HG02571 (cell line): Measurements from ENCODE around the gene NDUFC1.
"Not testable (repeated sequence)": the region's sequence is repeated elsewhere in the genome, so short reads cannot be mapped to it uniquely, and the experiment has no call there.

Source experiments
- ATAC-seq: cut with Tn5 transposase; IDR thresholded peaks from one replicate; pipeline ENCODE4 v1.9.1; 2021; ENCODE audit warnings: mild to moderate bottlenecking, moderate library complexity; ENCODE audit not compliant: unreplicated experiment

Gene NDUFC1

DNA sequence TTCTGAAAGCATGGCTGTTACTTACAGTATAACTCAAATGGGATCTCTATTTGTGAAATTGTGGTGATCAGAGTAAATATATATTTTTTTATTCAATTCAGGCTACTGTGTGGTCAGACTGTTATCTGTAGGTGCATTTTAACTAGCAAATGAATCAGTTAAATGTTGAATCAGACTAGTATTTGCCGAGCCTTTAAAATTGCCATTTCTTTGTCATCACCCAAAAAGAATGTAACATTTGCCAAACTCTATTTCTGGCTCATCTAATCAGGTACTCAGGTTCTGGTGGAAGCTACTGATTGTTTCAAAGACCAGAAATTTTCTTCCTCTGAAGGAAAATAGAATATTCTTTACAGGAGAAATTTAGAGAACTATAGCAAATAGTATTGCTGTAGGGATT is 2.7 kb downstream of the NDUFC1 start:
- no peak for ATAC-seq

DNA sequence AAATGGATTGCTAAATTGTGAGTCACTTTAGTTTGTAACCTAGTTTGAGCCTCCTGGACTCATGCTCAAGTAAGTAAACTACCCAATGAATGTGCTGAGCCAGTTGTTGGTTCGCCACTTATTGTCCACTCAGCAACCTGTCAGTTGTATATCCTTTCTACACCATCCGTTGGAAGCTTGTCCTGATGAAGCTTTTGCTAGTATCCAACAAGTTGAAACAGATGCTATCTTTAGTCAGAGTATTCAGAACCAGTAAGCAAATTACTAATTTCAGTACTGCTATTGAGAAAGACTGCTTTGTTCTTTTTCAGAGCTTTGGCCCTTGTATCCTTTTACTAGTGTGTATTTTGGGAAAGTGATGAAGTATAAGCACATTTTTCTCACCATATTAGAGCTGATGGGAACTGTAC is 5.3 kb downstream of the NDUFC1 start:
- no peak for ATAC-seq

DNA sequence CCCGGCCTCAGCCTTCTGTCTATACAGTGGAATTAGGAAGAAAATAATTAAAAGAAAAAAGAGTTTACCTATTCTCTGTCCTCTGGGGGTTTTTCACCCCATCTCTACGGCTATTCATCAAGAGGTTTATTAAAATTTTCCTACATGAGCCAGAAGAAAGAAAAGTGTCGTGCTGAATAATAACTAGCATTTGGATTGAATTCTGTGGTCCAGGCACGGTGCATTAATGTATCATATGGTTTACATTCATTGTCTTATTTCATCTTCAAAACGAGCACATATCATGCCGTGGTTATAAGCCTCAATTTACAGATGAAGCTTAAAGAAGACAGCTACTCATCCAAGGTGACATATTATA is 6.4 kb downstream of the NDUFC1 start:
- ATAC-seq, result no peak

DNA sequence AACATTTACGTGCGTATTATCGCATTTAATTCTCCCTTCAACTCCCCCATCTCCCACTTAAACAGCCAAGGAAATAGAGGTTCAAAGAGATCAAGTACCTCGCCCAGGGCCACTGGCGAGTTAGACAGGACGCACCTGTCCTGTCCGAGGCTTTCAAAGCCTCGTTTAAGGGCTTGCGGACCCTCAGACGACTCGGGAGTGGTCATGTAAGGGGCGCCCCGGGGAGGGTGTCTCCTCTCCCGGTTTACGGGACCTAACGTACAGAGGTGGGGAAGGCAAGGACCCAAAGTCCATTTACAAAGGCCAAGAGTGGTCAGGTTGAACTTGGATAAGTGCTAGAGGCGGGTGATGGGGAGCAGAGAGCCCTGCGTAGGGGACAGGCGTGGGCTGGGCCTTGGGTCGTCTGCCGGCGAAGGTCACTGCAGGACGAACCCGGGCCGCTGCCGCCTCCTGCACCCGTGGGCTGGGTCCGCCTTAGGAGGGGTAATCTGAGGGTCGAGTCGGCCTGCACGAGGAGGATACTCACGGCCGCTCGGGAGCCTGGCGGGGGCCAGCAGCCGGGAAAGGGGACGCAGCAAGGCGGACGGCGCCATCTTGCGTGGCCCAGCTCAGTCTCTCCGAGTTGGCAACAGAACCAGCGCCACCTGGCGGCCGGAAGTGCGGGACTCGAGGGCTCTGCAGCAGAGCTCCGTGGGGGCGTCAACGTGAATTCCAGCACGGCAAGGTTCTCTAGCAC is 6.9 kb downstream of the NDUFC1 start:
- peak; percentile 94 for ATAC-seq

- ATAC-seq, result no peak
These were observed 16.0 kb downstream of the NDUFC1 start for GRCh38 chr4:139286186-139286698.

- ATAC-seq, result no peak
These were observed 19.6 kb downstream of the NDUFC1 start for GRCh38 chr4:139282721-139283075.

DNA sequence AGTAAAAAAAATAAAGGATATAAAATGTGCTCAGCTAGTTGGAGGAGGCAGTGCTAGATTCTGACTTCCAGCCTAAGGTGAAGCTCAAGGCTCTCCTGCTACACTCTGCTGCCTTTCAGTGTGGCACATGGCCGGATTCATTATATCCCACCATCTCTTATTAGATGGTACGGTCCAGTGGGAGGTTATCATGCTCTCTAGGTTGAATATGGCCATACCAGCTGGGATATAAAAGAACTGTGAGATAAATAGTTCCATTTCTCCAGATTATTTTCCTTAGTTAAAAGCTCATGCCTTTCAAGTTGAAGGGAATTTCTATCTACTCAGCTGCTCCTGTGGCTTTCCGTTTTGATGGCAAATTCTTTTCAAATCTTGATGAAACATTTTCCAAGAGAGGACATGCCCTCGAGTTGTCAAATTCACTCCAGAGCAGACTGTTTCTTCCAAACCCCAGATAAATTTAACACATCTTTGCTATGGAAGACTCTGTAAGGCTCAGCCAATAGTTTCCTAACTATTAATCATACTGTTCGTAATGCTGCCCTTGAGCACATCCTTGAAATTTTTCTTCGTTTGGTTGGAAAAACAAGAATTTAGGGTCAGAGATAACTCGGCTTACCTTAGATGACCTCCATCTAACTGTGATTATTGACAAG is 20.1 kb downstream of the NDUFC1 start:
- ATAC-seq, result no peak

DNA sequence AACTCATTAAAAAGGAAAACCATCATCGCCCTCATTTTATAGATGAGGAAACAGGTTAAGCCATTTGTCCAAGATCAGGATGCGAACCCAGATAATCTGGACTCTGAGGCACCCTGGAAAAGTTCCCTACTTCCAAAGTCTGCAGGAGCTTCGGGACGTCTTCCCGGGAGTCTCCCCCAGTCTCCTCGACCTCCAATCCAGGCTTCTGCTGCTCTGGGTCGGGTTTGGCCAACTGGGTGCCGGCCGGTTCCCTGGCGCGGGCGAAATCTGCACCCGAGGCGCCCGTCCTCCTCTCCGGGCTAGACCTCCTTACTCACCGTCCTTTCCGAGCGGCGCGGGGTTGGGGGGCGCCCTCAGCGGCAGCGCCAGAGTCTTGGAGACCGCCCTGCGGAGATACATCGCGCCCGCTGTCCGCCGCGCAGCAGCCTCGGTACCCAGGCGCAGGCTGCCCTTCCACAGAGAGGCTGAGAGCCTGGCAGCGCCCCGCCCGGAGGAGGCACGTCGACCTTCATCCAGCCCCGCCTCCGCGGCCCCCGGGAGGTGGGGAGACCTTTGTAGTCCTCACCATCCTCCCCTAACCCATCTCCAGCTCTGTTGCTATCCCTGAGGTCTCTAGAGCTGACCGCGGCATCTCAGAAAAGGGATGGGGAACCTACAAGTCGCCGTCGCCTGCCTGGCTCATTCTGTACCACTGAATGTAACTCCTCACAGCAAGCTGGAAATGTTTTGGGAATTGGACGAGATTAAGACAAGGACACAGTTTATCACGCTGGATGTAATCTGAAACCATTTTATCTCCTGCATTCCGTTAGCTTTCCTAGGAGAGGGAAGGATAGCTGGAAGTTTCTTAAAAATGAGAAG is 22.3 kb downstream of the NDUFC1 start, which contains the start of gene MGARP:
Gene MGARP, minus strand, starts transcription at position 466 of the 861 bp plus-strand sequence. Its CDS starts 67 bp downstream, at position 399.
- ATAC-seq, result no peak

GRCh38 chr4:139278912-139279759 is 23.1 kb downstream of the NDUFC1 start:
- no peak for ATAC-seq

- ATAC-seq, result no peak
These were observed 23.8 kb downstream of the NDUFC1 start for GRCh38 chr4:139278485-139278884.

DNA sequence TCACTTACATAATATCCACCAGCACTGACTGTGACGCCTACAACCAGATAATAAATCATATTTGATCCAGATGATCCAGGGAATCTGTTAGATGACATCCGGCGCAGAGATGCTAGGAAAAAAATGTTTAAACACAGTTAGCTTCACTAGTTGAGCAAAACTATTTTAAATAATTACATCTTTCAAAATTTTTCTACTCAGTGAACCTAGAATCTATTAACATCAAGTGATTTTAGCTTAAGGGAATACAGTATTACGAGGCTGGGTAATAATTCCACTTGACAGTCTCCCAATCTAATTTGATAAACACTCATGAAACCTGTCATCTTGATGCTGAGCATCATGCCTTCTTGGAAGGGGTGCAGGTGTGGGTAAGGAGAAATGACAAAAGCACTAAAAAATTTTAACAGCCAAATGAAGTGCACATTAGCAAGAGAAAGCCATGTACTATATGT is 27.0 kb downstream of the NDUFC1 start:
- ATAC-seq, result no peak

DNA sequence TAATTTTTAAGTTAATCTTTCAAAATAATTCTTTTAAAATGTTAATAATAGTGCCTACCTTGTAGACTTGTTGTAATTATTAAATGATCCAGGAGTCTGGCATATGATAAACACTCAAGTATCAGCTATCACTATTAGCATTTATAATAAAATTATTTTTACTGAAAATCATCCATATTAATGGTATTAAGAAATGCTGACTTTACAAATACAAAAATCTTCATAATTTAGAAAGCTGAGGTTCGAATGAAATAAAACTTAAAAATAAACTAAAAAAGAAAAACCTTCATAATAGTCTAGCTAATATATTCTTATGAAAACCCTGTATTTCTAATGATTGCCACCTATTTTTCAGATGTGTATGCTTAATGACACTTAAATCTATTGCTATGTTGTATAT is 27.5 kb downstream of the NDUFC1 start:
- no peak for ATAC-seq

- no peak for ATAC-seq
These were observed 28.4 kb downstream of the NDUFC1 start for GRCh38 chr4:139273835-139274234.

GRCh38 chr4:139267301-139267700 is 35.0 kb downstream of the NDUFC1 start:
- no peak for ATAC-seq

- ATAC-seq, result peak; percentile 98
These were observed 35.6 kb downstream of the NDUFC1 start for GRCh38 chr4:139266583-139267257.

- no peak for ATAC-seq
These were observed 36.1 kb downstream of the NDUFC1 start for GRCh38 chr4:139266208-139266582.

DNA sequence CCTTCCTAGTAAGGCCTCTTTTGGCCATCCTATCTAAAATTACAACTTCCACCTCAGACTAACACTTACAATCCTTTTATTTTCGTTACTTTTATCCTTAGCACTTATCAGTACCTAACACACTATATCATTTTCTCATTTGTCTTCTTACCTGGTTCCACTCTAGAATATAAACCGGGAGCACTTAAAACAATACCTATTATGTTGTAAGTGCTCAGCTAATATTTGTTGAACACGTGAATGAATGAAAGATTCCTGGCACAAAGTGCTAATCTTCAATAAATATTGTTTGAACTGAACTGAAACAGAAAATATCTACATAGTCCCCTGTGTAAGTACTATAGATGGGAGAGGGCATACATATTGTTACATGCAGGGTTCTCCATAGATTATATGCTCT is 36.6 kb downstream of the NDUFC1 start:
- no peak for ATAC-seq

- ATAC-seq, result no peak
These were observed 45.9 kb downstream of the NDUFC1 start for GRCh38 chr4:139256349-139256748.

DNA sequence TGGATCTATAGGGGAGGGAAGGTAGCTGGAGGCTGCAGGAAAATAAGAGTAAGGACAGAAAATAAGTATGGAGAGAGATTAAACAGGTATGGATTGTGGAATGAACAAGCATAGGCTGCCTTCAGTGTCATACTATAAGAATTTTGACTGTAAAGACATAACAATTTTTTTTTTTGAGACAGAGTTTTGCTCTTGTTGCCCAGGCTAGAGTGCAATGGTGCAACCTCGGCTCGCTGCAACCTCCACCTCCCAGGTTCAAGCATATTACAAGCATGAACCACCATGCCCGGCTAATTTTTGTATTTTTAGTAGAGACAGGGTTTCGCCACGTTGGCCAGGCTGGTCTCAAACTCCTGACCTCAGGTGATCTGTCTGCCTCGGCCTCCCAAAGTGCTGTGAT is 46.7 kb downstream of the NDUFC1 start:
- ATAC-seq, result not testable (repeated sequence)

GRCh38 chr4:139253713-139254112 is 48.6 kb downstream of the NDUFC1 start:
- no peak for ATAC-seq
